GM12864 (cell line): ENCODE data around the gene NXPE4.

Experiments
- DNase-seq: peaks from one replicate; pipeline ENCODE4 v3.0.0-alpha.2; 2011; ENCODE audit warnings: low read depth
- H3K4me3 ChIP-seq: 2 replicates; pipeline ENCODE4 v1.5.1; 2011; ENCODE audit warnings: mild to moderate bottlenecking, low read depth, low read length, control low read depth
- CTCF ChIP-seq: IDR thresholded peaks from 2 replicates; pipeline ENCODE4 v1.5.1; 2011; ENCODE audit warnings: low read depth, mild to moderate bottlenecking, moderate library complexity, low read length, control low read depth, inconsistent platforms; ENCODE audit errors: missing control alignments

NXPE4 gene

DNA sequence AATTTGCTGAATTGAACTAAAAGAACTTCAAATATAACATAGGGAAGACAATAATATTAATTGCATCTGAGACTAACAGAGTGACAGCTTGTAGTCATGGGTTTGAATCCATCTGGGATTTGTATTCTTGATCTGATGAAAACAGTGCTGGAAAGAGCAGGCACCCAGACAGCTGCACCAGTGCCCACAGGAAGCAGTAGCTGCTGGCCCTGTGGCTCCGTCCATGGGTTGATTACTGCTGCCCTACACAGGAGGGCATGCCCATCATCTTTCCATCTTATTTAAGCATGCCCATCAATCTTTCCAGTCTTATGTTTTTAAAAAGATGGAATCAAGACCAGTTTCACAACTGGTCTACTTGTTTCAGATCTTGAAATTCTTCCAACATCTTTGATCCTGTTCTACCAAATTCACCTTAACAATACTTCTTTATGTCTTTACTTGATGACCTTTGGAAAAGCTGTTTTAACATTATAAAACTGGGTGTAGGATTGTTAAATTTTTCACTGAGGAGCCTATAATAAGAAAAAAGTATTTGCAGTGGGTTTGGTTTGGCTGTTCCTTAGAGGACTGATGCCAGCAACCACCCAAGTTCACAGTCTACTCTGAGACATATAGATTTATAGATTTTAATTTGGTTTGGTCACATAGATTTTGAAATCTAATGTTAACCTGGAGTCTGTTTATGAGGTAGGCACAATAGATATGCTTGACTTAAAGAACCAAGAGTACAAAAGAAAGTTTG, 761 bp upstream of the NXPE4 start:
- DNase-seq, result no peak
- no peak overlapping the region for H3K4me3 ChIP-seq
- TF ChIP-seq CTCF, result no peak

DNA sequence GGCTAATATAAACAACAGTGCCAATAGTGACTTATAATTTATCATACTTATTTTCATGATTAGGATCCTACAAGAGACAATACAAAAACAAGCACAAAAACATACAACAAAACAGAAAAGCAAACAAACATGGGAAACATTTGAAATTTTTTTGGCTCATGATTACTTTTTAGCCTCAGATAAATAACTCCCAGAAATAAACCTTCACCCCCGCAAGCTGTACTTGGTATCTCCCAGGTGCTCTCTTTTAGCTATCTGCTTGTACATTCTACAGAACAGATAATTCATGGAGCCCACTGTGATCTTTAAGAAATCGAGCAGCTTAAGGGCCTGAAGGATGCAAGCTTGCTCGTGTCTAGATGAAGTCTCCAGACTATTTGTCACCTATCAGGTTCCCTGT, 883 bp downstream of the NXPE4 start:
- no peak for DNase-seq
- no peak for TF ChIP-seq CTCF
- no peak overlapping the region for H3K4me3 ChIP-seq

- no peak for TF ChIP-seq CTCF
- no peak overlapping the region for H3K4me3 ChIP-seq
- DNase-seq, result no peak
Measured at GRCh38 chr11:114587398-114587953, 8.1 kb downstream of the NXPE4 start.

- no peak for TF ChIP-seq CTCF
- H3K4me3 ChIP-seq, result no peak overlapping the region
- DNase-seq, result no peak
Measured at GRCh38 chr11:114586797-114587196, 8.8 kb downstream of the NXPE4 start.

- peak; percentile 24 for TF ChIP-seq CTCF
- no peak for DNase-seq
- no peak overlapping the region for H3K4me3 ChIP-seq
Measured at GRCh38 chr11:114571712-114572111, 23.9 kb downstream of the NXPE4 start.

DNA sequence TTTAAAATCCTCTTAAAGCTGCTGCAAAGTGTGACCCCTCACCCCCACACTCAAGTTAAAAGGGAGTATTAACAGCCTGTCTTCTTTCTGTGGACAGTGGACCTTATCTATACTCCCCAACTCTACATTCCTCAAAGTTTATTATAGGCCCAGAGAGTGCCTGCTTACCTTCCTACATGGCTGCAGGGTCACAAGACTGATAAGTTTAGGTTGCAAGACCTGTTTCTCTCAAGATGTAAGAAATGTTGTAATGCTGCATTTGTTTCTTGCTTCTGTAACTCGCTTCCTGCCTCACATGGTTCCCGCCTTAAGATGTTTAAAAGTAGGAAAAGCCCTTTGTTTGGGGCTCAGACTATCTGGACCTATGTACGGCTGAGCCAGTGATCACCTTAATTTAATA, 25.8 kb downstream of the NXPE4 start:
- no peak for TF ChIP-seq CTCF
- no peak overlapping the region for H3K4me3 ChIP-seq
- DNase-seq, result no peak

DNA sequence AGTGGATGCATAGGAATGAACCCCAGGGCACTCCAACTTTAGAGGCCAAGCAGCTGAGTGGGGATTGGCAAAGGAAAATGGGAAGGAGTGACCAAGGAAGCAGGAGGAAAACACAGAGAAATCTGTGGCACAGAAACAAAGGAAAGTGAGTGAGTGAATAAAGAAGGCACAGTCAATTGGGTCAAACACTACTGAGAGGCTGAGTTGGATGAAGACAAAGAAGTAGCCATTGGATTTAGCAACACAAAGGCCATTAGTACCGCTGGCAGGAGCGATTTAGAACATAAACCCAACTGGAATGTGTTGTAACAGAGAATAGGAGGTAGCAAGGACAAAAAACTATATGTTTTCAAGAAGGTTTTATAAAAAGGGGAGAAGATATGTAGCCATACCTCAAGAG, 29.3 kb downstream of the NXPE4 start:
- H3K4me3 ChIP-seq, result no peak overlapping the region
- no peak for DNase-seq
- TF ChIP-seq CTCF, result no peak
